Activated CD4-positive, alpha-beta T cell treated with anti-CD3 and anti-CD28 coated beads for 4 hours (primary cell): ENCODE data around the gene CXCL6.

Experiments used
- DNase-seq, 2 donors: peaks; one replicate each; pipeline ENCODE4 v3.0.0-alpha.2; 2020

The CXCL6 gene

DNA sequence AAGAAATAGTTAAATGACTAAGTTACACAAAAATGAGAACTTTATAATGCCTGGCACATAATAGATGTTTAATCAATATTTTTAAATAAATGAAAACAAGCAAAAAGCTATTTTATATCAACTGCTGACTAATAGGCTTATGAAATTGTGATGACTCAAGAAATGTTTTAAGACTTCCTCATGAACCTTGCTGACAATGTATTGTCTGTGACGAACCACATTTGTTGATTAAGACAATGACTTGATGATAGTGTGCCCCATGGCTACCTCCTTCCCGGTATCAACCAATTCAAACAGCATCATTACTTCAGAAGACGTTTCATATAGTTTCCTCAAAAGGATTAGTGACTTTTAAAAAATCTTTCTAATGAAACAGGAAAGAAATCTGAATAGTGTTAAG, 7.9 kb downstream of the CXCL6 start:
- DNase-seq = no peak

DNA sequence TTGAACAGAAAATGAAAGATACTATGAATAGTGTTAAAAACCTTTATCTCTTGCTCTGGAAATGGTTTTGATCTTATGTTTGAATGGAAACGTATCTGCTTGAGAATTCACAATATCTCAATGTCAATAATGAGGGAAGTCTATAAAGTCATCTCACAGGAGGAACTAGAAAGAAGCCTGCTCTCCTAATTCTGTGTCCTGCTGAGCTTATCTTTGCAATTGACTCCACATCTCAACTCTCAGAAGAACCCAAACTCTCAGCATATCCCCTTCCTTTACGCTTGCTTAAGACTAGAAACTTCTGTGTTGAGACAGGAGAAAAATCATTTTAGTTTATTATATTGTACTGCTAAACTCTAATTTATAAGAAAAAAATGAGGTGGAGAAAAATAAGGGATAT, 8.3 kb downstream of the CXCL6 start:
- DNase-seq = no peak

DNA sequence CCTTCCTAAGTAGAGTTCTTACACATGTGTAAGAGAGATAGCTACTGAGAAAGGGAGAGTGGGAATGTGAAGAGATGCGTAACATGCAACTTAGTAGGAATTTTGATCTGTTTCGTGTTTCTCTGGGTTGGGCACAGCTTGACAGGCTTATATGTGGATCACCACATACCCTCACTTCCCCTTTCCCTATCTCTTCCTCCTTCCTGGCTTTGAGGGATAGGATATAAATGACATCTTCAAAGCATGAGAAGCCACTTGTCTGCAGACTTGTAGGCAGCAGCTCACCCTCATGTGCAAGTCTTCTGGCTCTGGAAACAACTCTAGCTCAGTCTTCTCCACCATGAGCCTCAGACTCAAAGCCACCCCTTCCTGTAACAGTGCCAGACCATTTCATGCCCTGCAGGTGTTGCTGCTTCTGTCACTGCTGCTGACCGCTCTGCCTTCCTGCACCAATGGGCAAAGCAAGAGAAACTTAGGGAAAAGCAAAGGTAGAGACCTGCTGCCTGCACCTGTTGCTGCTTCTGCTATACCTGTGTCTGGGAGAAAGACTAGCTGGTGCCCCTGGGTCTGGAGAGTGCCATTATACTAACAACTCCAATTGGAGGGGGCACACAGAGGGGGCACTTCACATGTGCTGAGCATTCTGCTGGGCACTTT, 11.2 kb downstream of the CXCL6 start:
- DNase-seq = no peak

DNA sequence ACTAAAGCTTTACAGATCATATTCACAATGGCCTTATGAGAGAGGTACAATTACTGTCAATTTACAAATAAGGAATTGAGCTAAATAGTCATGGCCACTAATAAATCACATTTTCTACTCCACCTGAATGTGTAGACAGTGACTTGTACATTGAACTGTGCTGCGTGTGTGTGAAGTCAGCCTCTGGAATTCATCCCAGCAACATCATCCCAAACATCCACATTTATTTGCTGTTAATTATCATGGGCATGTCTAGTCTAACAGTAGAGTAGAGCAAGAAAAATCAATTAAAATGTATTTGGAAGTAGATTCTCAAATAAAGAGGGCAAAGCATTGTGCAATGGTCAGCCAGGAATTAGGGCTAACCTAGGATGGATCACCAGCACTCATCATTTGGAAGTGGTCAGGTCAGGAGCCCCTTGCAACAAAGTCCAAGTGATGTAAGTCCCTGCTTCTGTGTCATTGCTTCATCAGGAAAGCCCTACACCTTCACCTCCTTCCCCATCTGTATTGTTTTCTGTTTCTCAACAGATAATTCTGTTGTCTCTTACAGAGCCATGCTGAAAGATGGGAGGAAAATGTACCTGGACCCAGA, 11.8 kb downstream of the CXCL6 start:
- no peak for DNase-seq

DNA sequence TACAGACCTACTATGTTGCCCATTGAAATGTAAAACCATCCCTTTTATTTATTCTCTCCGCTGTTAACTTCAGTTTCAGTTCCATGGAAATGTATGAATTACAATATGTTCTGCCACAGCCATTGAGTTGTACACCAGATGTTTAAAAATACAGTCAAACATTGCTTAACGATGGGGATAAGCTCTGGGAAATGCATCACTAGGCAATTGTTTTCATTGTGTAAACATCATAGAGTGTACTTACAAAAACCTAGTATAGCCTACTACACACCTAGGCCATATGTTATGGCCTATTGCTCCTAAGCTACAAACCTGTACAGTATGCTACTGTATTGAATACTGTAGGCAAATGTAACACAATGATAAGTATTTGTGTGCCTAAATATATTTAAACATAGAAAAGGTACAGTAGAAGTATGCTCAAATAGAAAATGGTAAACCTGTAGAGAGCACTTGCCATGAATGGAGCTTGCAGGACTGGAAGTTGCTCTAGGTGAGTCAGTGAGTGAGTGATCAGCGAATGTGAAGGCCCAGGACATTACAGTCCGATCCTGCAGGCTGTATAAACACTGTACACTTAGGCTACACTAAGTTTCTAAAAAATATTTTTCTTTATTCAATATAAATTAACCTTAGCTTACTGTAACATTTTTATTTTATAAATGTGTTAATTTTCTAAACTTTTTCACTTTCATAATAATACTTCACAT, 13.9 kb downstream of the CXCL6 start:
- no peak for DNase-seq

DNA sequence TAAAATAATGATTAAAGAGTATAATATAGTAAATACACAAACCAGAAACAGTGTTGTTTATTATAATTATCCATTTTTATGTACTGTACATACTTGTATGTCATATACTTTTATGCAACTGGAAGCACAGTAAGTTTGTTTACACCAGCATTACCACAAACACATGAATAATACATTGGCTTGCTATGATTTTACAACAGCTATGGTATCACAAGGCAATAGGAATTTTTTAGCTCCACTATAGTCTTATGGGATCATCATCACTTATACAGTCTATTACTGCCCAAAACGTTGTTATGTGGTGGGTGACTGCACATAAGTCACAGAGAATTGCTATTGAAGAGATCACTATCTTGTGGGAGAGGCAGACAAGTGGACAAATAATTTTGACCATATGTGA, 14.8 kb downstream of the CXCL6 start:
- no peak for DNase-seq

DNA sequence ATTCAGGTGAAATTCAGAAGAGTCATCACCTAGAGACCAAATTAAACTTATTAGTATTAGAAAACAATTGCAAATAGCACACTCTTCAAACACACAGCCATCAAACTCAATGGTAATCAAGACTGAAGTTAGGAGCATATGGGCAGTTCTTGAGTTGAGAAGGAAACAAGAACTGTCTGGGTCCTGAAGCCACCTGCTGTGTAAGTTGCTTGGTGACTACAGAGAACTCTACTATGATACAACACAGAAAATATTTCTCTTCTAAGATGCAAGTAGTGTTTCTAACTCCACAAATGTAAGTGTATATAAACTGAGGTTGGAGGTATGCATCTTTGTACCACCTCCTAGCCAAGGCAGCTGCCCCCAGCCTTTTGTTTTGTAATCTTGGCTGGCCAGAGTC, 16.3 kb downstream of the CXCL6 start:
- DNase-seq = no peak

DNA sequence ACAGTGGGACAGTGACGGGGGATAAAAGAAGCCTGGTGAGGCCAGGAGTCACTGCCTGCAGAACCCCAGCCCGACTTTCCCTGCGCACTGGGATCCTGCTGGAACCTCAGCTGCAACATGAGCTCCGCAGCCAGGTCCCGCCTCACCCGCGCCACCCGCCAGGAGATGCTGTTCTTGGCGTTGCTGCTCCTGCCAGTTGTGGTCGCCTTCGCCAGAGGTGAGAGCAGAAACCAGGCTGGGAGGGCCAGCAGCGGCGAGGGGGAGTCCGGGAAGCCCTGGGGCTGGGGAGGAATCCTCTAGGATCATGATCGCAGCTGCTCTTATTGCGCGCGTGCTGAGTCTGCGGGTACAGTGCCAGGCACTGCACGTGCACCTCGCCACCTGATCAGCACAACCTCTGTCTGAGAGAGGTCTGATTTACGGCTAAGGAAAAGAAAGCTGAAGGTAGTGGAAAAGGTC, 16.8 kb downstream of the CXCL6 start, which contains the start of gene PF4V1:
Gene PF4V1 (plus strand): TSS at position 51 of the 459 bp plus-strand sequence. CDS start 67 bp downstream, at position 118.
- DNase-seq = no peak

DNA sequence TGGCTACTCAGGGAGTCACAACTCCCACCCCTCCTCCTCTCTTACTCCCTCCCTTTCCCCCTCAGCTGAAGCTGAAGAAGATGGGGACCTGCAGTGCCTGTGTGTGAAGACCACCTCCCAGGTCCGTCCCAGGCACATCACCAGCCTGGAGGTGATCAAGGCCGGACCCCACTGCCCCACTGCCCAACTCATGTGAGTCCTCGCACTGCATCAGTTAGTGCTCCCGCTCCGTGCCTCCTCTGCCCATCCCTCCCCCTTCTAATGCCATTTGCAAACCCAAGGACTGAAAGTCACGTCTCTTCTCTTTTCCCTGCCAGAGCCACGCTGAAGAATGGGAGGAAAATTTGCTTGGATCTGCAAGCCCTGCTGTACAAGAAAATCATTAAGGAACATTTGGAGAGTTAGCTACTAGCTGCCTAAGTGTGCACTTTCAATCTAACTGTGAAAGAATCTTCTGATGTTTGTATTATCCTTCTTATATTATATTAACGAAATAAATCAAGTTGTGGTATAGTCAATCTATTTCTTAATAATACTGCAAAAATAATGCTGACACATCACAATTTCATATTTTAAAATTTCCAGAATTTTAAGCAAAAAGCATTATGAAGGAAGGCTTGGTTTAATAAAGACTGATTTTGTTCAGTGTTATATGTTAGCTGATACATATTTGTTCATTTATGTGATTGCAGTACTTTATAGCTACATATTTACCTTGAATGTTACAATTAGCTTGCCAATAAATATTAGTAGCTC, 17.4 kb downstream of the CXCL6 start:
- DNase-seq = no peak

DNA sequence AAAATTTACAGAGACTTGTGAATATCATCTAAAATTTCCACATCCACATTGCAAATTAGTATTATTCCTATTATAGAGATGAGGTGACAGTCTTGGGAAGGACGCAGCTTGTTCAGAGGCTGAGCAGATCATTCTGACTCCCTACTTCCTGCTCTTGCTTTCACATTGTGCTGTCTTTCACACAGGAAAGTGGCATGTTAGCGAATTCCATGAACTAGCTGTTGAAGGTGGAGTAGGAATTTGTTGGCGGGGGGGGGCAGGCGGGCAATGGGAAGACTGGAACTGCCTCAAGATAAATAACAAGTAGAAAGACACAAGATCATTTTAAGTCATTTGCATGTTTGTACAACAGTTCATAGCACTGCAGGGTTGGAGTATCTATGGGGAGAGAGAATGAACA, 18.9 kb downstream of the CXCL6 start:
- DNase-seq = no peak

DNA sequence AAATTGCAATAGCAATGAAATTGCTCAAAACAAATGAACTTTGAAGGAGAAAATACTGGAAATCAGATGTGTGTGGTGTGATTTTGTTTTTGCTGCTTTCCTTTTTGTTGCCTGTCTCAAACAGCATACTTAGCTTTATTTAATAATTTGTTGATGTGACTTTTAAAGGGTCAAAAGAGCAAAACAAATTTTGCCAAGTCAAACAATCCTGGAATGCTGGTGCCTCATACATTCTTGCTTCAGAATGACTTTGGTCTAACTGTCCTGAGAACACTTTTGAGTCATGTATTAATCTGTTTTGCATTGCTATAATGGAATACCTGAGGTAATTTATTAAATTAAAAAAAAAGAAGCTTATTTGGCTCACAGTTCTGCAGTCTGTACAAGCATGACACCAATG, 20.0 kb downstream of the CXCL6 start:
- no peak for DNase-seq

DNA sequence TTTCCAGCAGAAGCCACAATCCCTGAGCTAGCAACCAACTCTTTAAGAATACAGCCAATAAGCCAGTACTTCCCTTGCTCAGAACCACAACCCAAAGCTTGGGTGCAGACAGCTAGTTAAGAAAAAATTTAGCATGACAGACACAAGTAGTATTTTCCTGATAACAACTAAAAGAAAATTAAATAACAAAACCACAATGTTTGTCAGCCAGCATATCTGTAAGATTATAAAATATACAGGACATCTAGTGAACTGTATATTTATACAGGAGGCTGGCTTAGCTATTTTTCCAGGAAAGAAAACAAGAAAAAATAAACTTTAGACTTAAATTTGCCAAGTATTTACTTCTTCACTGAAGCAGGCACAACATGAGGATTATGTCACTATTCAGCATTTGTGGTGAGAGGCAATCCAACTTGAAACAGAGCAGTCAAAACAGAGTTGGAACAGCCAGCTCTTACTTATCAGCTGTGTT, 23.2 kb downstream of the CXCL6 start:
- no peak for DNase-seq

DNA sequence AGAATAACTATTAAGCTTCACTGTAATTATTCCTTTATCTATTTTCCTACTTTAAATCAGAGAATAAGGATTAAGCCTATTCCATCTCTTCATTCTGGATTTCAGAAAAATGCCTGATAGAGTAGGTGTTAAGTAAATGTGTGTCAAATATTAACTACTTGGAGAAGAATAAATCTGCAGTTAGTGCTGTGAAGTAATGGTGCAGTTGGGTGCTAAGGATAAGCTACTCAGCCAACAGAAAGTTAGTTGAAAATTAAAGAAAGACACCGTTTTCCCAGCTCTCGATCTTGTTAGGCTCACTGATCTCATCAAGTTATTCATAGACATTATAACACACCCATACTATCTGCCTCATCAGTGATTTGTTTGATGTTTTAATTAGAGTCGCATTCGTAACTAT, 23.7 kb downstream of the CXCL6 start:
- no peak for DNase-seq

DNA sequence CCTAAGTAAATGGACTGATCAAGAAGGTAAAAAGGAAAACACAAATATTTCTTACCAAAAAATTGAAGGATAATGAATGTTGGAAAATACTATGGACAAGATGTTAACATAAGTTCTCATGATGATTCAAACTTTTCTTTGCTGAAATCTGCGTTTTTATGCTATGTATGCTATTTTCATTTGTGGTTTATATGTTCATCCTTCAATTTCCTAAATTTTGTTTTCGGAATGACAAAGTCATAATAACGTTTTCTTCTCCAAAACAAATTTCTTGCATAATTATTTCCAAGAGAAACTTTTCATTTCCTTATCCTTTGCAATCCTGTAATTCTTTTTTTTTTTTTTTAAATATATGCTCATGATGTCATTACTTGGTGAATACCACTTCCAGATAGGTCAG, 24.4 kb downstream of the CXCL6 start:
- no peak for DNase-seq

DNA sequence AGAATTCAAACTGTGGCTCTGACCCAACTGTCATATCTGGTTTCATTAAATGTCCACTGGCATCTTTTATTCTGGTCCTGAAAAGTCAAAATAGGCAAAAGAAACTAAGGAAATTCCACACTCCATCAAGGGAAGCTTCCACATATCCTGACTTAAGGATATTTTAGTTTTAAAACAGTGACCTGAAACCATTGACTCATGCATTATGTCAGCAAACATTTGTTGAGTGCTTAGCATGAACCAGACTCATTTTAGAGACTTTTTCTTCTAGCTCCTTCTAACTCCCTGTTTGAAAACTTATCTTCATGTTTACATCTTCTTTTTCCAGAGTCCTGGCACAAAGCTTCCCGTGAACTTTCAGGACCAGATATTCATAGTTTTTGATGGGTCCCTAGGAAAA, 25.8 kb downstream of the CXCL6 start:
- no peak for DNase-seq

DNA sequence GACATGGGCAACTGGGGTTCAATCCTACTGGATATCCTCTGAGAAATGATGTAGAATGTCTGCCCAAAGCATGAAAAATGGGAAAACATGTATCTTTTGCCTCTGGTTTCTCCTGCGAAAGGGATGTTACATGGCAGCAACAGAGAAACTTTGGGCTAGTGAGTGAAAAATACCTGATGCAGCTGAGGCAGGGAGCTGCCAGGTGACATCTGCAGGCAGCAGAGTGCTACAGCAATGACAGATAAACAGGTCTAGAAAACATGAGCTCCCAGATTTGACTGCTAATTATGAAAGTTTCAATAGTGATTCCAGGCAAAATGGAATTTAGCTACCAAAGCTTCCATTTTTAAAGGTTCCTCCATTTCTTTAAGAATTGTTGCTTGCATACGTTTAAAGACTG, 27.9 kb downstream of the CXCL6 start:
- DNase-seq = no peak

DNA sequence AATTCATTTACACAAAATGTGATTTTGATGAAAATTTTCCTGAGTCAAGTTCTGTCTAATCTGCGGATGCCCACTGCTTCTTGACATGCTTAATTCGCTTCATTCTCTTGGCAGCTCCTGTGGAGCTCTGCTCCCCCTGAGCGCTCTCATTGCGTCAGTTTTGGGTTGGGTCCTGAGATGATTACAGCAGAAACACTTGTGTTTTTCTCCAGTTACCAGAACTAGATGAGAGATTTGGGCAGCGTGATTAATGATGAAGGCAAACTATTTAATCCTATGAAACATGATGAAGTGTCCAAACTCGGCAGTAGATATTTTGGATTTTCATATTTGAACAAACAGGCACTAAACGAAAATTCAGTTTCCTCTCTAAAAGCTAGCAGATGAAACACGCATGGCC, 28.5 kb downstream of the CXCL6 start:
- no peak for DNase-seq

DNA sequence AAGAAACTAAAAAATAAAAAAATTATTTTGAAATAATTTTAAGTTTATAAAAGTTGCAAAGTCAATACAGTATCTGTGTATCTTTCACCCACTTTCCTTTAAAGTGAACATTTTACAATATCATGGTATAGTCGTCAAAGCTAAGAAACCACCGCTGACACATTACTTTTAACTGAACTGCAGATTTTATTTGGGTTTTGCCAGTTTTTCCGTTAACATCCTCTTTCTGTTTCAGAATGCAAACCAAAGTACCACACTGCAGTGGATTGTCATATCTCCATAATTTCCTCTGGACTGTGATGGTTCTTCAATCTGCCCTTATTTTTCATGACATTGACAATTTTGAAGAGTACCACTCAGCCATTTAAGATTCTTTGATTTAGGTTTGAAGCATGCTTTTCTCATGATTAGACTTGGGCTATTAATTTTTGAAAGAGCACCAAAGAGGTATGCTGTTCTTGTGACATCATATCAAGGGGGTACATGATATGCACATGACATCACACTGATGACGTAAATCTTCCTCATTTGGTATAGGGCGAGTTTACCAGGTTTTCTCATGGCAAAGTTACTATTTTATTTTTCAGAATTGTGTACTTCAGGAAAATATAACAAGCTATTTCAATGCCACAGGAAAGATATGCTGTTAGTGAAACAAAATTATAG, 29.1 kb downstream of the CXCL6 start:
- no peak for DNase-seq

DNA sequence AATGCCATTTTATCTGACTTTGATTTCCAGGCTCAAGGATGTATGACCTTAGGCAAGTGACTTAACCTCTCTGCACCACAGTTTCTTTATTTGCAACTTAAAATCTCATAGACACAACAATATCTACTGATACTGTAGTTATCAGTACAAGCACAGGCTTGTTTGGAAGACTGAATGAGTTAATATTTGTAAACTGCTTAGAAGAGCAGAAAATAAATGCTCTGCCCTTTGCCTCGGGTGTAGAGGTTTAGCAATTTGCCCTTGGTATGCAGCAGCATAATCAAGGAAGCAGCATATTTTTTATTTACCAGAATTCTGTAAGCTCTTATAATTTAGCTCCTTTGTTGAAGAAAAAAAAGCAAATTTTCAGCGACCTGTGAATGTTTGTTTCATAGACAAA, 29.8 kb downstream of the CXCL6 start:
- no peak for DNase-seq

DNA sequence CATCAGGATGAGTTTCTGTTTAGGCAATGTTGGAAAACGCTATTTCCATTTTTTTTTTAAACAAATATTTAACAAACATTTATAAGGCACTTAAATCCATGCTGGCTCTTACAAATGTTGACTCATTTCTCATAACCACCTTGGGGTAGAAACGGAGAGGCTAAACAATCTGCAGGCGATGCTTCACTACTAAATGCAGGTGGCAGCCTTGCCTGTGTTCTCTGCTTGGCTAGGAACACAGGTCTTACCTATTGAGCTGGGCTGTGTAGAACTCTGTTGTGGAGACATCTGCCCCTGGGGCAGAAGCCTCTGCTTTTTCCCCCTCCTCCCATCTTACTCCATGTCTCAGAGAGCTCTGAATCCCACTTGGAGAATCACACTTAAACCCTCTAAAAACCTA, 31.3 kb downstream of the CXCL6 start:
- DNase-seq = no peak

DNA sequence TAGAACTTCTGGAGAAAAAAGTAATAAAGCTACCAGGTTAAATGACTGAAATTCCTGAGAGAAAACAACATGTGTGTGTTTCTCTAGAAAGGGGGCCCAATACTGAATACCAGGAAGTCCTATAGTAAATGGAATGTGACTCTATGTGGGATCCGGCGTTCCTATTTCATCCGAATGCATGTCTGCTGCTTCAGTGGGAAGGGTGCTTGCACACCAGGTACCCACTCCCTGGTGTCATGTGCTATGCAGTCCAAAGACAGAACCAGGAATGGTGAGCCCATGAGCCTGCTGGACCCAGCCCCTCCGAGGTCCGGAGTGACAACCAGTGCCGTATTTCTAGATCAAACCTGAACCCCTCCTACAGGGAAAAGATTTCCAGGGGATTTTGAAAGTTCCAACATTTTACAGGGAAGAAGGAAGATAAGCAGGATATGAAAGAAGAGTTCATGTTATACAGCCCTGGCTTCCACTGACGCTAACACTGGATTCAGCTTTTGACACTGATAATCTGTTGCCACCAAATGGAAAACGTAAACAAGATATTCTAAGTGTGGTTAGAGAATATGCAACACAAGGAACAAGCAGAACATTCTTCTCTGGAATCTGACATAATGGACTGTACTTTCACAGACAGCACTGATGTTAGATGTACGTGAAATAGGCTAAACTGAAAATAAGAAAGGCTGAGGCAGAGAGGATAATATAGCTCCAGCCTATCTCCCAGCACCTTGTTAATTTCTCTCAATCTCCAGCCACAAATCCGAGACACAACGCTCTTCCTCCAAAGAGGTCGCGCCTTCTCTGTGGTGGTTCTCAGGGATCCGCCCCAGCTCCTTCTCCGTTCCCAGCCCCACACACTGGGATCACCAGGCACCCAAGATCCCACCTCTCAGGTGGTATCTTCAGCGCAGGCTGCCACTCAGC, 32.0 kb downstream of the CXCL6 start:
- no peak for DNase-seq
